HG03378 (cell line): Measurements from ENCODE around the gene SLC9B1.
A peak's percentile ranks its signal among the peaks of the same experiment; 100 is the strongest.

ENCODE experiments used
- ATAC-seq: cut with Tn5 transposase; IDR thresholded peaks from one replicate; pipeline ENCODE4 v1.9.1; 2021; ENCODE audit warnings: mild to moderate bottlenecking, moderate library complexity; ENCODE audit not compliant: unreplicated experiment

SLC9B1 gene, protein sequence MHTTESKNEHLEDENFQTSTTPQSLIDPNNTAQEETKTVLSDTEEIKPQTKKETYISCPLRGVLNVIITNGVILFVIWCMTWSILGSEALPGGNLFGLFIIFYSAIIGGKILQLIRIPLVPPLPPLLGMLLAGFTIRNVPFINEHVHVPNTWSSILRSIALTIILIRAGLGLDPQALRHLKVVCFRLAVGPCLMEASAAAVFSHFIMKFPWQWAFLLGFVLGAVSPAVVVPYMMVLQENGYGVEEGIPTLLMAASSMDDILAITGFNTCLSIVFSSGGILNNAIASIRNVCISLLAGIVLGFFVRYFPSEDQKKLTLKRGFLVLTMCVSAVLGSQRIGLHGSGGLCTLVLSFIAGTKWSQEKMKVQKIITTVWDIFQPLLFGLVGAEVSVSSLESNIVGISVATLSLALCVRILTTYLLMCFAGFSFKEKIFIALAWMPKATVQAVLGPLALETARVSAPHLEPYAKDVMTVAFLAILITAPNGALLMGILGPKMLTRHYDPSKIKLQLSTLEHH

DNA sequence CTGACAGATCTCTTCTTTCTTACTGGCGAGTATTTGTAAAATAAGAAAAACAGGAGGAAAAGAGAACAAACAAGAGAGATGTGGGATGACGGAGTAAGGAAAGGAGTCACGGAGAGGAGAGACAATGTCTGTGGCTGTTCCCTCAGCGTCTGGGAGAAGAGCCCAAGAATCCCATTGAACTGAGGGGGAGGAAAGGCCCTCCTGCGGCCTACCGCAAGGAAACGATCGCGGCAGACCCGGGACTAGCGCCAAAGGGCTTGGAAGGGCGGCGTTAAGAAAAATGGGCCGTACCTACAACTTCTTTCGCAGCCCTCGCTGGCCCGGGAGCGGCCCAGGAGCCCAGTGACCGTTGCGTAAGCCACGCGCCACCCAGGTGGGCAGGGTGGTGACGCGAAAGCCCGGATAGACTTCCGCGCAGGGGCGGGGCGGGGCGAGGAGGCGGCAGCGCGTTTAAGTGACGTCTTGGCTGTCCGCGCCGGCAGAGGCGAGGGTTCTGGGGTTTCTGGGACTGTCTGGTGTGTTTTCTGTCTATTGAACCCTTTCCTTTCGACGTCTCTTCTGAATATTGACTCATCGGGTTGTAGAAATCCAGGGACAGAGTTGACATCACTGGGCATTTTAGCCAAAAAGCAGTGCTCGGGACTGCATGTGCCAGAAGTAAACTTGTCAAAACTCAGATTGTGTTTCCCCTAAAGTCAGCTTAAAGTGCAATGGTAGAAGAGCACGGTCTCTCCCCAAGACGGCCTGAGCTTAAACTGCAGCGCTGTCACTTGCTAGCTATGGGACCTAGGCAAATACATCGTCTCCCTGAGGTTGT is at the start of gene SLC9B1:
SLC9B1 (minus strand) TSS at position 398 of the 817 bp plus-strand sequence. CDS start 27,994 bp downstream, outside the sequence.
- peak; percentile 93 for ATAC-seq

DNA sequence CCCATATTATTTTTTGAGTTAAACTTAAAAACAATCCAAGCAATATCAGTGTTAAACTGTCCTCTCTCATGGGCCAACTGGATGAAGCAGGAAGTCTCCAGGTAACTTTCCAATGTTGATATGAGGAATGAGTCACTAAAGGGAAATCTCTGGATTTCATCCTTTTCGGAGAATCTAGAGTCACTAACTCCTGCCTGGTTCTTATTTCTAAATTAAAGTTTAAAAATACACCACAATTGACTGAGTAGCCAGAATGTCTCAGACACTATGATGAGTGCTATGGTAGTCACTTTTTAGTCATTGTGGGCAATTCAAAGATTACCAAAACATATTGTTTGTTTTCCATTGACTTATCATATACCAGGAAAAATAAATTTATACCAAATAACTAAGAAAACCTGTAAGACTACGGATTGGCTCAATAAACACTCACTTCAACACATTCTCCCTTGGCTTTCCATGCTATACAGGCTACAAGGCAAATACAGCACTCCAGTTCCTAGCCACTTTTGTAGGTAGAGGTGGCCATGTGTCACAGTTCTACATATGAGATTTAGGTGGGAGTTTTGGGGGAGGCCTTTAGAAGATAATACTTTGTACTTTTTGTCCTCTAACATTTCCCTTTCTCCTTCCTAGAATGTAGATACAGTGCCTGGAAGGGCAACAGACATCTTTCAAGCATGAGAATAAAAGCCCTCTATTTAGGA is 48.5 kb upstream of the SLC9B1 start:
- no peak for ATAC-seq

DNA sequence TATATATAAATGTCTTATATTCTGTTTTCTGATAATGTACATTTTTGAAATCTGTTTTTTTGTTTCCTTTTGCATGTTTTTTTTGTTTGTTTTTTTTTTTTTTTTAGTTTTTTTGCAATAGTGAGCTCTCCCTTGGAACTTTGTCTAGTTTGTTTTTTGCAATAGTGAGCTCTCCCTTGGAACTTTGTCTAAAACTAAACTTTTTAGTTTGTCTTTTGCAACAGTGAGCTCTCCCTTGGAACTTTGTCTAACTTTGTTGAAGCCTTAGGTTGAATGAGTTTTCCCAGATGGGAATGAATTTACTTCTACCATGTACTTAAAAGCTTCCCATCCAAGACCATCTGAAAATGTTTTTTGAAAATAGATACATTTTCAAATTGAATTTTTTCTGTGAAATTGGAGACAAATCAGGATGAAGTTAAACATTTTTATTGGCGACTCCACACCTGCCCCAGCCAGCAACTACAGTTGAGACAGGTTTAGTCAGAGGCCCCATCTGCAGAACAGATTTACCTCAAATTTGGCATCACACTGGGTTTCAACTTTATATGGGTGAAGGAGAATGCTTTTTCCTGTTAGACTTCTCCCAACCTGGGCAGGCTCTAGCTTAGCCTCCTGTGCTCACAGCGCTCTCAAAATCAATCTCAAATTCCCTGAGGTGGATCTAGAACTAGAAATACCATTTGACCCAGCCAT is 41.1 kb upstream of the SLC9B1 start:
- no peak for ATAC-seq

DNA sequence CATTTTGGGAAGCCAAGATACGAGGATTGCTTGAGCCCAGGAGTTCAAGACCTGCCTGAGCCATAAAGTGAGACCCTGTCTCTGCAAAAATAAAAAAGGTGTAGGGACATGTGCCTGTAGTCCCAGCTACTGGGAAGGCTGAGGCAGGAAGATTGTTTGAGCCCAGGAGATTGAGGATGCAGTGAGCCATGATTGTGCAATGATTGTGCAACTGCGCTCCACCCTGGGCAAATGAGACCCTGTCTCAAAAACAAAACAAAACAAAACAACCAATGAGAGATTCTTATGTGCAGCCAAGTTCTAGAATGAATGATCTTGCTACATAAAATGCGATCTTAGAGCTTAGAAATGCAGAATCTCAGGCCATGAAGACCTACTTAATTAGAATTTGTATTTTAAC is 34.5 kb upstream of the SLC9B1 start:
- no peak for ATAC-seq

DNA sequence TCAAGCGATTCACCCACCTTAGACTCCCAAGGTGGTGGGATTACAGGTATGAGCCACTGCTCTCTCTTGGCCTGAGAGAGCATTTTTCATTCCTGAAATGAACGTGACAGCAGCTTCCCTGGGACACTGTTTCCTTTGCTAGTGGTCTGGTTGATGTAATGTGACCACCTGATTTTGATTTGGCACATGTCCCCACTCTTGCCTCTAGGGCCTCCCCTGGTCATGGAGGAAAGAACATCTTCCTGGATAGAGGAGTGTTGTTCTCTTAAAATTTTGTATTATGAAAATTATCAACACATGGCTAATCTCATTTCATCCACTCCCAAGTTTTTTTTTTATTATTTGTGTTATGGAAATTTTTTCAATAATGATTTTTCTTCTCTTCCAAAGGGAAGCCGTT is 33.3 kb upstream of the SLC9B1 start:
- no peak for ATAC-seq

DNA sequence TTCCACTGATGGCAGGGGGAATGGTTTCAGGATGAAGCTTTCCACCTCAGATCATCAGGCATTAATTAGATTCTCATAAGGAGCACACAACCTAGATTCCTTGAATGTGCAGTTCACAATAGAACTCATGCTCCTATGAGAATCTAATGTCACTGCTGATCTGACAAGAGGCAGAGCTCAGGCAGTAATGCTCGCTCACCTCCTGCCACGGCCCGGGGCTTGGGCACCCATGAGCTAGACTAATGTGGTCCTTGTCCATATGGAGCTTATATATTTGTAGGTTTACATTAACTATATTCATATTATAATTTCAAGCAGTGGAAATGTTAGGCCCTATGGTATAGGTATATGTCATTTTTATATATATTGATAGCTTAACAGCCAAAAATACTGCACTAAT is 32.6 kb upstream of the SLC9B1 start:
- no peak for ATAC-seq

DNA sequence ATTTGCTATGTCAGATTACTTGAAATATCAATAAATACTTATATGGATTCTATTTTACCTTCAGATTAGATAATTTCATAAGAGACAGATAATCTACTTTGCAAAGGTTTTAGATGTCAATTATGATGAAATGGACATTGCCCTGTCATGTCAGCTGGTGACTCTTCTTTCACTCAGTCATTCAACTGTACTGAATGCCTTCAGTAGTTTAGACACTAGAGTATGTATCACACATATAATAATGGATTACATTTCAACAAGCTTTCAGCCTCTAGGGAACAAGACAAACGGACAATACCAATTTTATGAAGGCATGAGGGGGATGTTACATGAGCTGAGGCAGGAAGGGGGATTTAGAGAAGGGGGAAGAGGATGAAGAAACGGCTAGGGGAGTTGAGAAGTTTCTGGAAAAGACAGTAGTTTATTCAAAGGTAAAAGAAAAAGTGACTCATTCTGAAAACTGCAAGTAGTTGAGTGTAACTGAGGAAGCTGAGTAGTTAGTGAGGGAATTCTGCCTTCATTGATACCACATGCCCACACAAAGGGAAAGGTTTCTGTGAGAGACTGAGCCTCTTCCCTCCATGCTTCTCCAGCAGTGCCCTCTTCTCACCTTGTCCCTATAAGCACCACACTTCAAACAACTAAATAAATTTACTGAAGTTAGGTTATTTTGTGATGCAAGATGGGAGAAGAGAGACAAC is 31.4 kb upstream of the SLC9B1 start:
- no peak for ATAC-seq

DNA sequence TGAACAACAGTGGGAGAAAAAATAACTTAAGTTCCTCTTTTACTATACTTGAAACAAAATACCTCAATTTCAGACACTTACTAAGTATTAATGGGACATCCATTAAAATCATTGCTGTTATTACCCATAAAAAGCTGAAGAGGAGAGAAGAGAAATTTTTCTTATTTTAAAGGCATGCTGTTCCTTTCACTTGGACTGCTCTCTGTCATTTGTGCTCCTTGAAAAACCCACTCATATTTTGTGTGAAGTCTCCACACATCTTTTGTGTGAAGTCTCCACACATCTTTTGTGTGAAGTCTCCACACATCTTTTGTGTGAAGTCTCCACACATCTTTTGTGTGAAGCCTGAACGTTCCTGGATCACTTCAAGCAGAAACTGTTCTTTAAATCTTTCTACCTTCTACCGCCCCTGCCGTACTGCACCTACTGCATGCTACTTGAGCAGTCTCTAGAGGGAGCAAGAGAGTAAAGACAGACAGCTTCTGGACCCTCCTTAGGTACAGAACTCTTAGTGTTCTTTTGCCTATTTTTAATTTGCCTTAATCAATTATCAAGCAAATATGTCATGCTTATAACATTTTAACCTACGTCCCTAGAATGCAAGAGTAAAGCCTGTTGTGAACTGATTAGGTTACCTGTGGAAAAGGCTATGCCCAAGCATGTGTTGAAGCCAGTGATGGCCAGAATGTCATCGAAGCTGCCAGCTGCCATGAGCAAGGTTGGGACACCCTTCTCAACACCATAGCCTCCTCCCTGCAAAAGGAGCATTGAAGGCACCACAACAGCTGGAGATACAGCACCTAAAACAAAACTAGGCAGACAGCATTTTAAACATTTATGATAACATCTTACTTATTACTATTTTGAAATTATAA is 27.1 kb upstream of the SLC9B1 start:
- ATAC-seq, result peak; percentile 97

DNA sequence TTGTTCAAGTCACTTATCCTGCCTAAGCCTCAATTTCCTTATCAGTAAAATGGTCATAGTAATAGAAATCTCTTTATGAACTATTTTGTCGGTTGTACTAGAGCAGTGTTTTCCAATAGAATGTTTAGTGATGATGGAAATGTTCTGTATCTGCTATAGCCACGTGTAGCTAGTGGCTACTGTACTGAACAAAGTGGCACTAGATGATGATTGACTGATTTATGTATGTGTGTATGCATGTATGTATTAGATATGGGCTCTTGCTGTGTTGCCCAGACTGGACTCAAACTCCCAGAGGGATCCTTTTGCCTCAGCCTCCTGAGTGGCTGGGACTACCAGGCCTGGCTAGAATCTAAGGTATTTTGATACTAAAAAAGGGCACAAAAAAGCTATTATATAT is 24.7 kb upstream of the SLC9B1 start:
- ATAC-seq, result no peak

DNA sequence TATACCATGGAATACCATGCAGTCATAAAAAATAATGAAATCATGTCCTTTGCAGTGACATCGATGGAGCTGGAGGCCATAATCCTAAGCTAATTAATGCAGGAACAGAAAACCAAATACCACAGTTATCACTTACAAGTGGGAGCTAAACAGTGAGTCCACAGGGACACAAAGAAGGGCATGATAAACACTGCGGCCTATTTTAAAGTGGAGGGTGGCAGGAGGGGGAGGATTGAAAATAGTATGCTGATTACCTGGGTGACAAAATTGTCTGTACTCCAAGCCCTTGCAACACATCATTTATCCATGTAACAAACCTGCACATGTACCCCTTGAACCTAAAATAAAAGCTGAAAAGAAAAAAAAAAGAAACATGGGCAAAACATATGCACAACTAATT is 16.7 kb upstream of the SLC9B1 start:
- ATAC-seq, result no peak

DNA sequence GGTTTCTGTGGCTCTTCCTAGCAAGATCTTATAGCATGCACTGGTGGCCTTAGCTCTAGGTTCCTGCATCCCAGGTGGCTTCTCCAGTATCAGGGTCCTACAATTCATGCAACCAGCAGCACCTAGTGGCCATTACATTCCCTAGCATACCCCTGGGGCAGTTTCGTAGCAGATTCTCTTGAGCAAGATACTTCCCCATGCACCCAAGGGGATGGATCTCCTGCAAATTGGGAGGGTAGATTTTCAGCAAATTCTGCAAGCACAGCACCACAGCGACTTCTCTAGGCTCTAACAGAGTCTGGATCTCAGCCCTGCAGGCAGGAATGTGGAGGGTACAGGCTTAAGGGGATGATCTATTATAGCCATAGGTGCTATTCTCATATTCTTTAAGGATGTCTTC is 13.1 kb upstream of the SLC9B1 start:
- peak; percentile 80 for ATAC-seq

DNA sequence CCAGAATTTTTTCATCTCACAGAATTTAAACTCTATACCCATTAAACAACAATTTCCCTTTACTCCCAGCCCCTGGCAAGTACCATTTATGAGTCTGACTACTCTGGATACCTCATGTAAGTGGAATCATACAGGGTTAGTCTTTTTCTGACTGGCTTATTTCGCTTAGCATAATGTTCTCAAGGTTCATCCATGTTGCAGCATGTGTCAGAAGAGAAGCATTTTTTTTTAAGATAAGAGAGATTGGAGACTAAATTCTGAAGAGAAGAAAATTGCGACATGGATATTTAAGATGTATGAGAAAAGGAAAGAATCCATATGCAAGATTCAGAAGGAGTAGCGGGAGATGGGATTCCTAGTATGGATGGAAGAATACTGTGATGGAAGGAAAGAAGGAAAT is 11.3 kb upstream of the SLC9B1 start:
- no peak for ATAC-seq

DNA sequence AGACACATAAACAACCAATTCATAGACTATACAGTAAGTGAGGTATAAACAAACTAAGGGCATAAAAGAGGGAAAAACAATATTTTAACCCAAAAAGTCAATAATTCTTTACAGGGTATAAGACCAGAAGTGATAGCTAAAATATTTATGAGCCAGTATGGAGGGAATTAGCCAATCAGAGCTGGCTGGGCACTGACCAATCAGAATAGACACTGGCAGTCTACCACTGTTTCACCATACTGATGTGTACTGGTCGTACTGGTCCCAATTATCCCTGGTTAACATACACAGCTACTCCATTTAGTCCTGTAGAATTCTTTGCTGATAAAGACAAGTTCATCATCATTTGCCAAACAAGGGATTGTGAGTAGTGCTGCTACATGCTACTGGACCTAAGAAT is 9.8 kb upstream of the SLC9B1 start:
- no peak for ATAC-seq

DNA sequence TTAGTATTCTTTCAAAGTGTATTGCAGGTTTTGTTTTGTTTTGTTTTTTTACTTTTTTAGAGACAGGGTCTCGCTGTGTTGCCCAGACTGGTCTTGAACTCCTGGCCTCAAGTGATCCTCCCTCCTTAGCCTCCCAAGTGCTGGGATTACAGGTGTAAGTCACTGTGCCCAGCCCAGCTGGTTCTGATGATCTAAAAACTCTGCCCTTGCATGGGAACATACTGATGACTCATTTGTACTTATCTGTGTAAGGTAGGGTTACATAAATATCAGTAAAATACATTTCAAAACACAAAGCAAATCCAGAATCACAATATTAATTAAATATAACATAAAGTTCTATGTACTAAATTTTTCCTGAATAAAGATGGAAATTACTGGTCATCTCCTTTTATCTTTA is 7.4 kb upstream of the SLC9B1 start:
- no peak for ATAC-seq

DNA sequence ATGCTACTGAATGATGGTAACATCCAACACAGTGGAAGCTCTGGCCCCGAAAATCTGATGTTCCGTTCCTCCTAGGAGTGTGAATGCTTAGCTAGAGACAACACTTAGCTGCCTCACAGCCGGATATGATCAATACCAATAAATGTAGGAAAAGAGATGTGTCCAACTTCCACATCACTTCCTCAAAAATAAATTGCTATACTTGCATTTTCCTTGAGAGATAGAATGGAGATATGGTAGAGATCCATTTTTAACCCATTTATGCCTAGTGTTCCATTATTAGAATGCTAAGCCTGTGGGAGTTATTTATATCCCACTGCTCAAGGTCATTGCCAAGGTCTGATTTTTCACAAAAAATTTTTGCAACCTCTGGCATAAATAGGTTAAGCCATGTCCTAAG is 5.5 kb upstream of the SLC9B1 start:
- ATAC-seq, result no peak

DNA sequence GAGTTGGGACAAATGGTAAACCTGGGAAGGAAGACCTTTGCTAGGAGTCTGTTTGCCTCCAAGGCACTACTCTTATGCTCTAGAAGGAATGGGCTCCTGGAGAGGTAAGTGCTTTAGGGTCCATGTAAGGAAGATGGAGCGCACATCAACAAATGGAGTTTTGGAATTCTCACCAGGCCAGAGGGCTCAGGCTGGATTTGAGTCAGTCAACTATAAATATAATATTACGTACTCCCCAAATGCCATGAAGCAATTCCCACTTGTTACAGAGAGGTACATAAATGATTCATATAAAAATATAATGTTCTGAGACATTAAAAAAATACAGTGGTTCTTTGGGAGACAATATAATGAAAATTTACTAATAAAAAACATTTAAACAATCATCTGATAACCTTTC is 1.6 kb upstream of the SLC9B1 start:
- no peak for ATAC-seq

DNA sequence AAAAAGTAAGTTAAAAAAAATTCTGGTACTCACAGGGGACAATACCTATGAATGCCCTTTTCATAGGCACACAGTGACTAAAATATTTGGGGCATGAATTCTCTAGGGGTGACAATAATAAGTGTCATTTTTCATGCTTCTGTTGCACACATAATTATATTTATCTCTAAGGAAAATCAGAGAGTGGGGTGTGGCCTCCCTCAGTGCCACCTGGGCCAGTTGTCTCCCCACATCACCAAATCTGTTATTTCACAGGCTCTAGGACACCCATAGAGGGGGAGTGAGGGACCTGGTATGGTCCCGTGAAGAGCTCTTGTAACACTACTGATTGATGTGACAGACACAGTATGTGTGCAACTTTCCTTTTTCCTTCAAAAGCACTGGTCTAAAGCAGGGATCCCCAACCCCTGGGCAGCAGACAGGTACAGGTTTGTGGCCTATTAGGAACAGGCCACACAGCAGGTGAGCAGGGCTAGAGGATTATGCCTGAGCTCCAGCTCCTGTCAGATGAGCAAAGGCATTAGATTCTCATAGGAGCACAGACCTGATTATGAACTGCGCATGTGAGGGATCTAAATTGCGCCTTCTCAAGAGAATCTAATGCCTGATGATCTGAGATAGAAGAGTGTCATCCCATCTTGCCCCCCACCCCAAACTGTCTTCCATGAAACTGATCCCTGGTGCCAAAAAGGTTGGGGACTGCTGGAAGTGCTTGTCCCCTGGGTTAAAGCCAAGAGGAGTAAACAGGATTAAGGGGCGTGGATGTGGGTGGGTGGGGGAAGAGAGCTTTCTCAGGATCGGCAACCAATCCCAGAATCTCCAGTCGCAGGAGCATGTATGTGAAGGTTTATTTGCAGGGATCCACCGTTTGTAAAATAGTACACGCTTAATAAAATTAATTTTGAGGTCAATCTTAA is 856 bp downstream of the SLC9B1 start:
- ATAC-seq, result no peak

DNA sequence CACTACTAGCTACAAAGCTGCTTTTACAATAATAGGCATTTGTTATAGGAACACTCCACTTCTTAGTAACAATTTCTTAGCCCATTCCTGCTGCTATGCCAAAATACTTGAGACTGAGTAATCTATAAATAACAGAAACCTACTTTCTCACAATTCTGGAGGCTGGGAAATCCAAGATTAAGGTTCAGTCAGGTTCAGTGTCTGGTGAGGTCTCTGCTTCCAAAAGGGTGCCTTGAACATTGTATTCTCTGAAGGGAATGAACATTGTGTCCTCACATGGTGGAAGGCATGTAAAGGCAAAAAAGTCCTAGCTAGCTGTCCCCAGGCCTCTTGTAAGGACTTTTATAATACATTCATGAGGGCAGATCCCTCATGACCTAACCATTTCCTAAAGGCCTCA is 7.0 kb downstream of the SLC9B1 start:
- ATAC-seq, result no peak
